ENCODE data around the gene EGFR.

EGFR gene

GRCh38 chr7:55198634-55199392 is 180.0 kb downstream of the EGFR start:
- DNase-seq = no peak

DNA sequence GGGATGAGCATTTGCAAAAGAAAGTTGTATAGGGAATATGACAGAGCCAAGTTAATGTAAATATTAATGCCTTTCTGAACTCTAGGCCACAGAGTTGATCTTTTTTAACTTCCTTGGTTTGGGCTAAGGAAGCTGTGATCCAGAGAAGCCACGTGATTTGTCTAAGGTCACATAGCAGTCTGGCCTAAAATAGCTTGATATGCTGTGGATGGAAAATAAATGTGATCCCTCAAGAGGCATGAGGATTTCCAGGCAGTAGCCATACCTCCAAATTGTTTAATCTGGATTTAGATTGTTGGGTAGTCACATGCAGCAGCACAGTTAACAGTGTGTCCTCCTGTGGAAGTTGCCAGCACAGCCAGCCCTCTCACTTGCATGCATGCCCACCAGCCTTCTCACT is 180.6 kb downstream of the EGFR start:
- DNase-seq = no peak

- no peak for DNase-seq
These were observed 181.6 kb downstream of the EGFR start for GRCh38 chr7:55200441-55200840.

DNA sequence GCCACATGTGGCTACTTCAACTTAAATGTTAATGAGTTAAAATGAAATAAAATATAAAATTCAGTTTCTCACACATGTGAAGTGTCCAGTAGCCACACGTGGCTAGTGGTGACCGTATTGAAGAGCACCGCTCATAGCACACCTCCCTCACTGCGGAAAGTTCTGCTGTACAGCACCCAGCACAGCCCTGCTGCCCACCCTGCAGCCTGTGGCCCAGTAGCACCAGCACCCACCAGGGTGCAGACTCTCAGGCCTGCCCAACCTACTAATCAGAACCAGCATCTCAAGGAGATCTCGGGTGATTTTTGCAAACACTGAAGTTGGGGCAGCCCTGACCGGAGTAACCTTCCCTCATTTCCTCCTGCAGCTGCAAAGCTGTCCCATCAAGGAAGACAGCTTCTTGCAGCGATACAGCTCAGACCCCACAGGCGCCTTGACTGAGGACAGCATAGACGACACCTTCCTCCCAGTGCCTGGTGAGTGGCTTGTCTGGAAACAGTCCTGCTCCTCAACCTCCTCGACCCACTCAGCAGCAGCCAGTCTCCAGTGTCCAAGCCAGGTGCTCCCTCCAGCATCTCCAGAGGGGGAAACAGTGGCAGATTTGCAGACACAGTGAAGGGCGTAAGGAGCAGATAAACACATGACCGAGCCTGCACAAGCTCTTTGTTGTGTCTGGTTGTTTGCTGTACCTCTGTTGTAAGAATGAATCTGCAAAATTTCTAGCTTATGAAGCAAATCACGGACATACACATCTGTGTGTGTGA is 183.5 kb downstream of the EGFR start:
- no peak for DNase-seq

DNA sequence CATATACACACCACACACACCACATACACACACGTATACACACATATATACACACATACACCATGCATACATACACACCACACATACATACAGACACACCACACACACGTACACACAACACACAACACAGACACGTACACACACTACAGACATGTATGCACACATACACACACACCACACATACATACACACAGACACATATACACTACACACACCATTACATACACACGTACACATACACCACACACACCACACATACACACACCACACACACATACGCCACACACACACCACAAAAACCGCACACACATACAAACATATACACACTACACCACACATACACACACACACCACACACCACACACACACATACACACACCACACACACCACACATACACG is 184.5 kb downstream of the EGFR start:
- no peak for DNase-seq

- no peak for DNase-seq
These were observed 186.5 kb downstream of the EGFR start for GRCh38 chr7:55205124-55205955.

DNA sequence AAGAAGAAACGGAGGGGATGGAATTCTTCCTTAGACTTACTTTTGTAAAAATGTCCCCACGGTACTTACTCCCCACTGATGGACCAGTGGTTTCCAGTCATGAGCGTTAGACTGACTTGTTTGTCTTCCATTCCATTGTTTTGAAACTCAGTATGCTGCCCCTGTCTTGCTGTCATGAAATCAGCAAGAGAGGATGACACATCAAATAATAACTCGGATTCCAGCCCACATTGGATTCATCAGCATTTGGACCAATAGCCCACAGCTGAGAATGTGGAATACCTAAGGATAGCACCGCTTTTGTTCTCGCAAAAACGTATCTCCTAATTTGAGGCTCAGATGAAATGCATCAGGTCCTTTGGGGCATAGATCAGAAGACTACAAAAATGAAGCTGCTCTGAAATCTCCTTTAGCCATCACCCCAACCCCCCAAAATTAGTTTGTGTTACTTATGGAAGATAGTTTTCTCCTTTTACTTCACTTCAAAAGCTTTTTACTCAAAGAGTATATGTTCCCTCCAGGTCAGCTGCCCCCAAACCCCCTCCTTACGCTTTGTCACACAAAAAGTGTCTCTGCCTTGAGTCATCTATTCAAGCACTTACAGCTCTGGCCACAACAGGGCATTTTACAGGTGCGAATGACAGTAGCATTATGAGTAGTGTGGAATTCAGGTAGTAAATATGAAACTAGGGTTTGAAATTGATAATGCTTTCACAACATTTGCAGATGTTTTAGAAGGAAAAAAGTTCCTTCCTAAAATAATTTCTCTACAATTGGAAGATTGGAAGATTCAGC is 187.6 kb downstream of the EGFR start:
- no peak for DNase-seq

- no peak for DNase-seq
These were observed 188.8 kb downstream of the EGFR start for GRCh38 chr7:55207436-55208125.

DNA sequence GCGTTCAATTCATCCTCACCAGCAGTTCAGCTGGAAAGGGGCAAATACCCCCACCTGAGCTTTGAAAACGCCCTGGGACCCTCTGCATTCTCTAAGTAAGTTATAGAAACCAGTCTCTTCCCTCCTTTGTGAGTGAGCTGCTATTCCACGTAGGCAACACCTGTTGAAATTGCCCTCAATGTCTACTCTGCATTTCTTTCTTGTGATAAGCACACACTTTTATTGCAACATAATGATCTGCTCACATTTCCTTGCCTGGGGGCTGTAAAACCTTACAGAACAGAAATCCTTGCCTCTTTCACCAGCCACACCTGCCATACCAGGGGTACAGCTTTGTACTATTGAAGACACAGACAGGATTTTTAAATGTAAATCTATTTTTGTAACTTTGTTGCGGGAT is 190.5 kb downstream of the EGFR start:
- no peak for DNase-seq

GRCh38 chr7:55210176-55210575 is 191.4 kb downstream of the EGFR start:
- no peak for DNase-seq

DNA sequence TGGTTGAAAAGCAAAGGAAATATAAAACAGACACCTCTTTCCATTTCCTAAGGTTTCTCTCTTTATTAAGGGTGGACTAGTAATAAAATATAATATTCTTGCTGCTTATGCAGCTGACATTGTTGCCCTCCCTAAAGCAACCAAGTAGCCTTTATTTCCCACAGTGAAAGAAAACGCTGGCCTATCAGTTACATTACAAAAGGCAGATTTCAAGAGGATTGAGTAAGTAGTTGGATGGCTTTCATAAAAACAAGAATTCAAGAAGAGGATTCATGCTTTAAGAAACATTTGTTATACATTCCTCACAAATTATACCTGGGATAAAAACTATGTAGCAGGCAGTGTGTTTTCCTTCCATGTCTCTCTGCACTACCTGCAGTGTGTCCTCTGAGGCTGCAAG is 191.9 kb downstream of the EGFR start:
- no peak for DNase-seq

- no peak for DNase-seq
These were observed 192.9 kb downstream of the EGFR start for GRCh38 chr7:55211726-55212125.

GRCh38 chr7:55212176-55212575 is 193.4 kb downstream of the EGFR start:
- DNase-seq = no peak

GRCh38 chr7:55212838-55213237 is 194.0 kb downstream of the EGFR start:
- DNase-seq = no peak

- DNase-seq = no peak
These were observed 195.9 kb downstream of the EGFR start for GRCh38 chr7:55214707-55215106.

DNA sequence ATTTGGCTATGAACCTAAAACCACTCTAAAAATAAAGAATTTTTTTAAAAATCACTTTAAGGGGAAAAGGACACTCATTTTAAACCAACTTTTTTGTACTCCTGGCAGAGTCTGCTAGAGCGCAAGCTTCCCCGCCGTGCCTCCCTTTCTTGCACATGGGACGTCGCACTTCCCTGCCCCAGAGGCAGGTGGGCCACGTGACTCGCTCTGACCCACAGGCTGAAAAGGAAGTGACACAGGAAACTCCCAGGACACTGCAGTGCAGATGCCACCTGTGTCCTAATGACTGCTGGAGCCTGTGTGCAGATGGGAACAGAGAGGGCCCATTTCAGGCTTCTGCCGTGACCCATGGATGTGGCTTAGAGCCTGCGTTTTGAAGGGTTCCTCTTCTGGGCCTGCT is 204.2 kb downstream of the EGFR start:
- DNase-seq = no peak

GRCh38 chr7:55224111-55224510 is 205.3 kb downstream of the EGFR start:
- no peak for DNase-seq

DNA sequence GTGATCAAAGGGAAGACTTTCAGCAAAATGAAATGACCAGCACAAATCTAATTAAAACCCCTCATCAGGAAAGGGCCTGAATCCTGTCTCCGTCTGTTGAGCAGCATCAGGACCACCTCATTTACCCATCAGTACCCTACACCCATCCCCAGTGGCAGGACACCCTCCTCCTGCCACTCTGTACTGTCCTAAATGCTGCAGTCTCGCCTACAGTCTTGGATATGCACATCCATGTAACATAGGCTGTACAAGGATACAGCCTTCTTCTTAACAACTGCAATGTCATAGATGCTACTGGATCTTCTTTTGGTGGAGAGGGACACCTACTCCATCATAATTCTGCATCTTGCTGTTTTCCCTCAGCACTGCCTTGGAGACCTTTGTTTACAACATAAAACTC is 206.0 kb downstream of the EGFR start:
- DNase-seq = no peak

GRCh38 chr7:55230014-55230413 is 211.2 kb downstream of the EGFR start:
- DNase-seq = no peak

GRCh38 chr7:55231736-55232280 is 213.0 kb downstream of the EGFR start:
- no peak for DNase-seq

DNA sequence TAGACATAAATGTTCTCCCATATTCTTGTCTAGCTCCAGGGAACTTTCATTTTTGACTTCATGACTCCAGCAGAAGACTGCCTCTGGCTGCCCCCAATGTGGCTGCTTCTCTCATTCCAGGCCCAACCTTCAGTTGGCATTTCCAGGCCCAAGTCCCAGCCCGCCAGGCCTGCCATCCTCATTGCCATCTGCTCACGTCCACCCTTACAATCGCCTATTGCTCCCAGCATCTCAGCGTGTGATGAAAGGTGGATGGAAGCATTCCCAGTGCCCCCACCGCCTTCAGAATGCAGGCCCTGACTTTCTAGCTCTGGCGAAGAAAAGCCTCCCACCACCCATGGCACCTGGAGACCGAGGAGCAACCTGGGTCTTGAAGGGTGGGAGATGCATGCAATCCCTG is 214.2 kb downstream of the EGFR start:
- no peak for DNase-seq

- no peak for DNase-seq
These were observed 215.6 kb downstream of the EGFR start for GRCh38 chr7:55234408-55234807.

Data from stimulated activated CD4-positive, alpha-beta T cell treated with anti-CD3 and anti-CD28 coated beads, Interleukin-4, amount 100 ng/mL, for 4 hours (primary cell).